Retinal pigment epithelial cell (primary cell): ENCODE data around the gene EPB41L4A.

Experiments used
- DNase-seq: peaks from one replicate; pipeline ENCODE4 v3.0.0-alpha.2; 2010; ENCODE audit warnings: low read depth
- H3K4me3 ChIP-seq: 2 replicates; pipeline ENCODE4 v1.5.1; 2011; ENCODE audit warnings: mild to moderate bottlenecking, low read length, control low read depth, moderate library complexity
- CTCF ChIP-seq: conservative IDR thresholded peaks from 2 replicates; pipeline ENCODE4 v1.5.1; 2011; ENCODE audit warnings: low read depth, low read length, control low read depth, inconsistent platforms

EPB41L4A gene

DNA sequence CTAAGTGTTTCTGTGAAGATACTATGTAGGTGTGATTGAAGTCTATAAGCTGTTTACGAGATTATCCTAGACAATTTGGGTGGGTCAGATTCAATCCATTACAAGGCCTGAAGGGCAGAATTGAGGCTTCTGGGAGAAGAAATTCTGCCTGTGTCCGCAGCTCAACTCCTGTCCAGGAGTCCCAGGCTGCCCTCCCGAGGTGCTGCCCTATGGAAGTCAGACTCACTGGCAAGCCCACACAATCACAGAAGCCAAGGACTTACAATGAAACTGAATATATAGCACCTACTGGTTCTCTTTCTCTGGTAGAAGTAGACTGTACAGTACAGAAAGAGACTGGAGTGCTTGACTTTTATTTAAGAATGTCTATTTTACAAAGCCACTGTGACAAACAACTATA lies 74.5 kb downstream of the EPB41L4A start:
- DNase-seq, result no peak
- TF ChIP-seq CTCF, result no peak
- no peak overlapping the region for H3K4me3 ChIP-seq

GRCh38 chr5:112342389-112342788 lies 76.7 kb downstream of the EPB41L4A start:
- peak; percentile 86 for DNase-seq
- no peak for TF ChIP-seq CTCF

GRCh38 chr5:112339761-112340160 lies 79.3 kb downstream of the EPB41L4A start:
- no peak for TF ChIP-seq CTCF
- DNase-seq, result no peak
- no peak overlapping the region for H3K4me3 ChIP-seq

More at GRCh38 chr5:112342389-112342788, 76.7 kb downstream of the EPB41L4A start:
- no peak overlapping the region for H3K4me3 ChIP-seq

GRCh38 chr5:112338681-112339337 lies 80.3 kb downstream of the EPB41L4A start:
- peak; percentile 70 for DNase-seq
- no peak for TF ChIP-seq CTCF
- H3K4me3 ChIP-seq, result no peak overlapping the region

- TF ChIP-seq CTCF, result no peak
- no peak overlapping the region for H3K4me3 ChIP-seq
- DNase-seq, result no peak
These were observed 85.7 kb downstream of the EPB41L4A start for GRCh38 chr5:112333331-112333781.

DNA sequence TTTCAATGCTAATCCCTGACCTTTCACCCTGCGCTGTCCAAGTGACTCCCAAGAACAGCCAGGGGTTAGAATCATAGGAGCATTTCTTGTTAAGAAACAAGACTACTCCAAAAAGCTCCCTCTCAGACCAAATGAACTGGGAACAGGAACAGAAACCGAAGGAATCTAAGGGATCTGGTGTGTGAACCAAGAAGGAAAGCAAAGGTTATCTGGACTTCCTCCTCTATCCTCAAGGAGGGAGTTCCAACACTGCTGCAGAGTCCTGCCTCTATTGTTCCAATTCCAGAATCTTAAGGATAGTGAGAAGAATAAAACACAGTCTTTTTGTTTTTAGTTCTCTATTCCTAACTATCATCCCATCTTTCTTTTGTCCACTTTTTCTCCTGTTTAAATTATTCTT lies 87.2 kb downstream of the EPB41L4A start:
- no peak for DNase-seq
- no peak for TF ChIP-seq CTCF
- H3K4me3 ChIP-seq, result no peak overlapping the region

- DNase-seq, result no peak
- H3K4me3 ChIP-seq, result no peak overlapping the region
- no peak for TF ChIP-seq CTCF
These were observed 89.5 kb downstream of the EPB41L4A start for GRCh38 chr5:112329419-112330090.
